ENCODE results near the gene ABR. TPM values are rescaled to one million over a fixed set of nuclear protein-coding genes. Genes with fewer than 3 reads are reported as not detected.
A peak's percentile ranks its signal among the peaks of the same experiment; 100 is the strongest.

ABR gene
- total RNA-seq, 2 donors from 2014 or later = 159 to 200 TPM

DNA sequence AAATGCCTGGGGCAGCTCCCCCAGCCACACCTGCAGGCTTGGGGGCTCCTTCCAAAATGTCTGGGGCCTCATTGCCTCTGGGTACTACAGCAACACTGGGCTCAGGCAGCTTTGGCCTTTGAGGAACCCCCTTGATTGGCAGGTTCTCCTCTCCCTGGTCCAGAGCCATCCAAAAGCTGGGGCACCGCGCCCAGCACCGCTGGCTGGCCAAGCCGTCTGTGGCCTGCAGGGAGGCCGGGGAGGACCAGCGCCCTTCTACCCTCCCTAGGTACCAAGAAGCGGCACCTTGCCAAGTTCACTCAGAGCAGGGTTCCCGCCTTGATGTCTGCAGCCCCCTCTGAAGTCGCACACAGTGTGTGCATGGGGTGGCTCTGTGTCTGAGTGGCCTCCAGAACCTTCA is 152.7 kb downstream of the ABR start:
- Histone ChIP-seq H3K9me3 (no peaks in the 10 kb centered on the region), H3K27ac (peak overlapping the region; percentile 11 to 13), H3K36me3 (peaks cover 5% of the 10 kb centered on the region), H3K4me3 (no peak overlapping the region), H3K4me1 (ENCODE audit: control insufficient read depth in 1 of 2, low read depth in 2 of 2) (peaks cover 24 to 75% of the 10 kb centered on the region in 2 donors), H3K27me3 (replicated peaks; ENCODE audit: insufficient read depth) (no peaks in the 10 kb centered on the region)
- ATAC-seq (ENCODE audit: insufficient number of reproducible peaks, low FRiP score, low read depth) = no peak
- TF ChIP-seq, protein P1, sequence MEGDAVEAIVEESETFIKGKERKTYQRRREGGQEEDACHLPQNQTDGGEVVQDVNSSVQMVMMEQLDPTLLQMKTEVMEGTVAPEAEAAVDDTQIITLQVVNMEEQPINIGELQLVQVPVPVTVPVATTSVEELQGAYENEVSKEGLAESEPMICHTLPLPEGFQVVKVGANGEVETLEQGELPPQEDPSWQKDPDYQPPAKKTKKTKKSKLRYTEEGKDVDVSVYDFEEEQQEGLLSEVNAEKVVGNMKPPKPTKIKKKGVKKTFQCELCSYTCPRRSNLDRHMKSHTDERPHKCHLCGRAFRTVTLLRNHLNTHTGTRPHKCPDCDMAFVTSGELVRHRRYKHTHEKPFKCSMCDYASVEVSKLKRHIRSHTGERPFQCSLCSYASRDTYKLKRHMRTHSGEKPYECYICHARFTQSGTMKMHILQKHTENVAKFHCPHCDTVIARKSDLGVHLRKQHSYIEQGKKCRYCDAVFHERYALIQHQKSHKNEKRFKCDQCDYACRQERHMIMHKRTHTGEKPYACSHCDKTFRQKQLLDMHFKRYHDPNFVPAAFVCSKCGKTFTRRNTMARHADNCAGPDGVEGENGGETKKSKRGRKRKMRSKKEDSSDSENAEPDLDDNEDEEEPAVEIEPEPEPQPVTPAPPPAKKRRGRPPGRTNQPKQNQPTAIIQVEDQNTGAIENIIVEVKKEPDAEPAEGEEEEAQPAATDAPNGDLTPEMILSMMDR (IDR thresholded peaks at IDR 0.05) = no peak
- DNase-seq (ENCODE audit: low spot score) = no peak

DNA sequence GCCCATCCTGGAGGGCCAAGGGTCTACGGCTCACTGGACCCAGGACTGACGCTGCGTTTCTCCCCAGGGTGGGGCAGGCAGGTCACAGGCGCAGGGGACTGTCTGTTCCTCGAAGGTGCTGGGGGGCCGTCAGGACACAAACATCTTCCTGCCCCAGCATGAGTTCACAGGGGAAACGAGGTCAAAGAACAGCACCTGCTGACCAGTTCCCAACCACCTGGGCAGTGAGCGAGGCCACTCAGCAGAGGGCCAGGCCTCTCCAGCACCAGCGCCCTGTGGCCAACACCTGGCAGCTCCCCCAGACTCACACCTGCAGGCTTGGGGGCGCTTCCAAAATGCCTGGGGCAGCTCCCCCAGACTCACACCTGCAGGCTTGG is 153.2 kb downstream of the ABR start:
- peaks cover 5% of the 10 kb centered on the region for H3K36me3 ChIP-seq
- DNase-seq (ENCODE audit: low spot score) = no peak
- TF ChIP-seq, protein P1 (IDR thresholded peaks at IDR 0.05) = no peak
- H3K27me3 ChIP-seq (replicated peaks; ENCODE audit: insufficient read depth) = no peaks in the 10 kb centered on the region
- H3K9me3 ChIP-seq = no peaks in the 10 kb centered on the region
- no peak for ATAC-seq (ENCODE audit: insufficient number of reproducible peaks, low FRiP score, low read depth)
- no peak overlapping the region for H3K4me3 ChIP-seq
- H3K4me1 ChIP-seq (ENCODE audit: control insufficient read depth in 1 of 2, low read depth in 2 of 2) = peaks cover 22 to 76% of the 10 kb centered on the region in 2 donors
- H3K27ac ChIP-seq = no peak overlapping the region

DNA sequence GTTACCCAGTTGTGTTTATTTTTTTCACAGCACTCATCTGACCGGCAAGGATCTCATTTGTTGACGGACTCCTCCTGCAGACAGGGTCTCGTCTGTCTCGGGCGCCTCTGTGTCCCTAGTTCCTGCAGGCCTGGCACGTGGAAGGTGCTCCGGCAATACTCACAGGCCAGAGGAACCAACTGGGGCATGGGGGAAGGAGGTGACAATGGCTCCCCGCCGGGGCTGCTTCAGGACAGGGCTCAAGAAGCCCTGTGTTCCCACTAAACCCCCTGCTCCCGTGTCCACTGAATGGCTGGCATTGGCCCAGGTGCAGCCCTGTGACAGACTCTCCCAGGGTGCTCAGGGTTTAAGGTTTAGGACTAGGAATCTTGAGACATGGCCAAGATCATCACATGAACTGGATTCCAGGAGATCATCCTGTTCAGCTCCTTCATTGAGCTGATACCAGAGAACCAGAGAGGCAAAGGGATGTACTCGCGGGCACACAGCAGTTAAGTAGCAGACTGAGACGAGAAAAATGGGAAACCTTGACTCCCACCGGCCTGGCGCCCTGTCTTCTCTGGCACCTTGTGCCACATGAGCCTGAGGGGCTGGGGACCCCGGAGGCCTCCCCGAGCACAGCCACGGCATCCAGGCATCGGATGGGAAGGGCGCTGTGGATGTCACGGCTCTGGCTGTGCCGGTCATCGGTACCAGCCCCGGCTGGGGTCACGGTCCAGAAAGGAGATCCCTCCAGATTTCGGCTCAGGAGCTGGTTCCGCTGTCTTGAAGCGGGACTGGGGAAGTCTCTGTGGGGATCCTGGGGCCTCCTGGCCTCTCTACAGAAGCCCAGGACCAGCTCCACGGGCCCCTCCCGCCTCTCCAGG is 153.8 kb downstream of the ABR start:
- DNase-seq (ENCODE audit: low spot score) = no peak
- H3K27me3 ChIP-seq (replicated peaks; ENCODE audit: insufficient read depth) = no peaks in the 10 kb centered on the region
- peaks cover 5% of the 10 kb centered on the region for H3K36me3 ChIP-seq
- ATAC-seq (ENCODE audit: insufficient number of reproducible peaks, low FRiP score, low read depth) = no peak
- peaks cover 19 to 81% of the 10 kb centered on the region in 2 donors for H3K4me1 ChIP-seq (ENCODE audit: control insufficient read depth in 1 of 2, low read depth in 2 of 2)
- no peak overlapping the region for H3K27ac ChIP-seq
- no peaks in the 10 kb centered on the region for H3K9me3 ChIP-seq
- H3K4me3 ChIP-seq = no peak overlapping the region
- TF ChIP-seq, protein P1 (IDR thresholded peaks at IDR 0.05) = no peak

DNA sequence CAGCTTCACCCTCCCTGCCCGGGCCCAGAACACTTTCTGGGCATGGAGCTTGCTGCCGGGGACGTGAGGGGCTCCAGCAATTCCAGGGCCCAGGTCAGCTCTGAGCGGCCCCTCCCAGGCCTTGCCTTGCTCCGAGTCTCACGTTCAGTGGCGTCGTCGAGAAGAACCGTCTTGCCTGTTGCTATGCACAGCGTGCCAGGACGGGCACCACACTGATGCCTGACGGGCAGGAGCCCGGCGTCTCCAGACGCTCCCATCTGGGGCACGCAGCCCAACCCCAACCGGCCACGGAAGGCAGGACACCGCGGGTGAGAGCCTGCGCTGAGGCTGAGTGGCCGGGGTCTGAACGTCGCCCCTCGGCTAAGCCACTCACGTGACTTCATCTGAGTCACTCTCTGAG is 155.7 kb downstream of the ABR start:
- H3K9me3 ChIP-seq = no peaks in the 10 kb centered on the region
- H3K36me3 ChIP-seq = peaks cover 5% of the 10 kb centered on the region
- H3K4me1 ChIP-seq (ENCODE audit: control insufficient read depth in 1 of 2, low read depth in 2 of 2) = peaks cover 22 to 81% of the 10 kb centered on the region in 2 donors
- no peak overlapping the region for H3K27ac ChIP-seq
- no peak for ATAC-seq (ENCODE audit: insufficient number of reproducible peaks, low FRiP score, low read depth)
- no peaks in the 10 kb centered on the region for H3K27me3 ChIP-seq (replicated peaks; ENCODE audit: insufficient read depth)
- no peak for DNase-seq (ENCODE audit: low spot score)
- H3K4me3 ChIP-seq = no peak overlapping the region
- TF ChIP-seq, protein P1 (IDR thresholded peaks at IDR 0.05) = no peak

DNA sequence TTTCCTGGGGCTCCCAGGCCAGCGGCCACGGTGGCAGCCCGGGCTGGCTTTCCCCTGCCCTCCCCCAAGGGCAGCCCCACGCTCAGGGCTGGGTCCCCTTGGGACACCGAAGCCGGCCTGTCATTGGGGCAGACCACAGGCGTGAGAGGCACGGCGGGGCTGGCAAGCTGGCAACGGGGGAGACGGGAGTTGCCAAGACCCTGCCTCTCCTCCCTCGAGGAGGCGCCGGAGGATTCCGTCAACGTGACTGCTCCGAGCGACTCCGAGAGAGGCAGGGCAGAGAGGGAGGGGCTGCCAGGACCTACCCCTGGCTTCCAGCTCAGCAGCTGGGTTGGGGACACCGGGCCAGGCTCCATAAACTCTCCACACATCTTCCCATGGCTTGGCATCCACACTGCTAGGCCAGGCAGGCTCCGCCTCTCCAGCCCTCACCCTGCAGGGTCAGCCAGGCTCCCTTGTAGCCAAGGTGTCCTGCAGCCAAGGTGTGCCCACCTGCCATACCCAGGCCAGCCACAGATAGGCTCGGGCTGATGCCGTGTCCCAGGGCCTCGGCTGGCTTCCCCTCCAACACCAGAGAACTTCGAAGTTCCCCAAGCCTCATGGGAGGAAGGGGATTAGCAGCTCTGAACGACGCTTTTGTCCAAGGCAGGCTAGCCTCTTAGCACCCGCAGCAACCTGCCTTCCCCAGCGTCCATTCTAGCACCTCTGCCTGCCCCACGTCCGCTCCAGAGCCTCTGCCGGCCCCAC is 157.3 kb downstream of the ABR start:
- Histone ChIP-seq H3K36me3 (peaks cover 5% of the 10 kb centered on the region), H3K4me3 (peak overlapping the region; percentile 43), H3K9me3 (no peaks in the 10 kb centered on the region), H3K27ac (peak overlapping the region; percentile 90 to 97), H3K4me1 (ENCODE audit: control insufficient read depth in 1 of 2, low read depth in 2 of 2) (peaks cover 26 to 75% of the 10 kb centered on the region in 2 donors), H3K27me3 (replicated peaks; ENCODE audit: insufficient read depth) (no peaks in the 10 kb centered on the region)
- TF ChIP-seq, protein P1 (IDR thresholded peaks at IDR 0.05) = no peak
- ATAC-seq (ENCODE audit: insufficient number of reproducible peaks, low FRiP score, low read depth) = peak; percentile 44
- DNase-seq (ENCODE audit: low spot score) = no peak
